Right renal cortex interstitium (tissue), 3 donors: Measurements from ENCODE around the gene CCND1. TPM values are rescaled to one million over a fixed set of nuclear protein-coding genes. Genes with fewer than 3 reads are reported as not detected.

Experiments used
- polyA plus RNA-seq, 3 donors: library from polyadenylated mRNA; unstranded; fragments of 120-200 nt; gene quantifications; one replicate each; pipeline ENCODE4 v1.2.1, GENCODE V29; 2013; ENCODE audit not compliant: insufficient read length in 3 of 3

Gene CCND1
- polyA plus RNA-seq, 3 donors = 115 to 142 (median 126) TPM

Other genes starting within 250 kb of the CCND1 start
- gene LINC01488, start 159.5 kb upstream of the CCND1 start, polyA plus RNA-seq = under 1 TPM in 2 of 3 donors, not detected in 1; 0.04 to 0.06 TPM
- 10 to 100 TPM; 18.5 to 21.5 (median 20.3) TPM for gene LTO1, start 34.2 kb downstream of the CCND1 start, polyA plus RNA-seq
- gene FGF19, start 62.9 kb downstream of the CCND1 start, polyA plus RNA-seq = 1 to 10 TPM in 2 of 3 donors, under 1 TPM in 1; 0.19 to 1.5 (median 1.3) TPM
- gene FGF4, start 134.2 kb downstream of the CCND1 start, polyA plus RNA-seq = under 1 TPM in 1 of 3 donors, not detected in 2; 0.04 TPM
- not detected for gene FGF3, start 178.3 kb downstream of the CCND1 start, polyA plus RNA-seq